Astrocyte (in vitro differentiated cells and primary cell): ENCODE results near the gene SEC22C. TPM values are rescaled to one million over a fixed set of nuclear protein-coding genes. Genes with fewer than 3 reads are reported as not detected.

ENCODE experiments used
- DNase-seq: peaks from one replicate; pipeline ENCODE4 v3.0.0-alpha.2; 2010; ENCODE audit warnings: low read depth
- FAIRE-seq: peaks from 2 replicates; lab custom pipeline; 2011; peaks lifted over from hg19 to GRCh38; lab: Jason Lieb, UNC
- H2AFZ ChIP-seq: 2 replicates; pipeline ENCODE4 v1.6.0; 2012; ENCODE audit warnings: low read depth, low read length, inconsistent platforms
- H3K27ac ChIP-seq: 2 replicates; pipeline ENCODE4 v1.5.1; 2011; ENCODE audit warnings: low read depth, low read length, inconsistent platforms
- H3K27me3 ChIP-seq: 2 replicates; pipeline ENCODE4 v1.6.0; 2011; ENCODE audit warnings: low read length, inconsistent platforms; ENCODE audit not compliant: insufficient read depth
- H3K36me3 ChIP-seq: 2 replicates; pipeline ENCODE4 v1.5.1; 2011; ENCODE audit warnings: low read length, inconsistent platforms; ENCODE audit not compliant: insufficient read depth
- H3K4me1 ChIP-seq: 2 replicates; pipeline ENCODE4 v1.5.1; 2011; ENCODE audit warnings: low read length, inconsistent platforms; ENCODE audit not compliant: insufficient read depth
- H3K4me2 ChIP-seq: 2 replicates; pipeline ENCODE4 v1.6.0; 2012; ENCODE audit warnings: low read length, inconsistent platforms
- H3K4me3 ChIP-seq: 2 replicates; pipeline ENCODE4 v1.5.1; 2011; ENCODE audit warnings: low read depth, mild to moderate bottlenecking, low read length, inconsistent platforms; ENCODE audit not compliant: insufficient read depth
- H3K79me2 ChIP-seq: 2 replicates; pipeline ENCODE4 v1.6.0; 2012; ENCODE audit warnings: mild to moderate bottlenecking, low read length, inconsistent platforms; ENCODE audit not compliant: insufficient read depth
- H3K9ac ChIP-seq: 2 replicates; pipeline ENCODE4 v1.6.0; 2012; ENCODE audit warnings: mild to moderate bottlenecking, low read length, inconsistent platforms
- H3K9me3 ChIP-seq: 2 replicates; pipeline ENCODE4 v1.5.1; 2012; ENCODE audit warnings: low read depth, mild to moderate bottlenecking, low read length, inconsistent platforms; ENCODE audit not compliant: insufficient read depth
- H4K20me1 ChIP-seq: 2 replicates; pipeline ENCODE4 v1.6.0; 2012; ENCODE audit warnings: low read length, inconsistent platforms; ENCODE audit not compliant: insufficient read depth
- H3K27ac Mint-ChIP-seq: one replicate; pipeline ENCODE4 v1.8.0; 2021; ENCODE audit warnings: mild to moderate bottlenecking, mixed read lengths; ENCODE audit not compliant: unreplicated experiment
- H3K27me3 Mint-ChIP-seq: one replicate; pipeline ENCODE4 v1.8.0; 2021; ENCODE audit warnings: low read depth, mixed read lengths; ENCODE audit not compliant: unreplicated experiment
- H3K36me3 Mint-ChIP-seq: one replicate; pipeline ENCODE4 v1.8.0; 2021; ENCODE audit warnings: low read depth, mixed read lengths; ENCODE audit not compliant: unreplicated experiment
- H3K4me1 Mint-ChIP-seq: one replicate; pipeline ENCODE4 v1.8.0; 2021; ENCODE audit warnings: low read depth, mixed read lengths; ENCODE audit not compliant: unreplicated experiment
- H3K4me3 Mint-ChIP-seq: one replicate; pipeline ENCODE4 v1.8.0; 2021; ENCODE audit warnings: mild to moderate bottlenecking, moderate library complexity, mixed read lengths; ENCODE audit not compliant: unreplicated experiment
- H3K9me3 Mint-ChIP-seq: one replicate; pipeline ENCODE4 v1.8.0; 2021; ENCODE audit warnings: mild to moderate bottlenecking, mixed read lengths; ENCODE audit not compliant: unreplicated experiment
- EZH2 ChIP-seq: IDR thresholded peaks from 2 replicates; pipeline ENCODE4 v1.6.1; 2012; ENCODE audit warnings: mild to moderate bottlenecking, low read length, inconsistent platforms; ENCODE audit not compliant: insufficient read depth
- total RNA-seq: library from RNA; stranded (reverse); gene quantifications from 2 replicates; pipeline ENCODE4 v1.2.1, GENCODE V29; 2021
- TF ChIP-seq, protein P1 (sequence below): IDR thresholded peaks from 2 replicates; pipeline ENCODE4 v1.5.1; 2011; ENCODE audit warnings: low read depth, mild to moderate bottlenecking, inconsistent platforms, low read length, moderate library complexity; ENCODE audit not compliant: insufficient read depth

The SEC22C gene
- total RNA-seq, 1 donor from 2014 or later = 37.4 TPM

DNA sequence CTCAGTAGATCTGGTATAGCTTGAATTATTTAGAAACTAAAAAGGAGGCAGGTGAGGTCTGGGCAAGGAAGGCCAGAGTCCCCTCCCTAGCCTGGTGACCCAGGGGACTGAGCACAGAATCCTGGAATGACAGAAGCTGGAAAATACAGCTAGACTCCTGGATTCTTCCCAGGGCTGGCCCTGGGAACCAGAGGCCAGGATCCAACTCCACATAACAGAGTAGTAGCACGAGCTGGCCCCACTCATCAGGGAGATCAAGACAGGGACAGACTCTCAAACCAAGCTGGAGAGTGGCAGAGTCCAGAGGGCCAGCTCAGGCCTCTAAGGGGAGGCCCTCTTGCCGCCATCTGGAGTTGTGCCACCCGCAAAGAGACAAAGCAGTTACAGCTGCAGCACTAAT, 68.6 kb downstream of the SEC22C start:
- Histone ChIP-seq H3K27ac (no peak overlapping the region), H3K36me3 (no peaks in the 10 kb centered on the region), H4K20me1 (no peaks in the 10 kb centered on the region), H3K9me3 (no peaks in the 10 kb centered on the region), H2AFZ (no peak overlapping the region), H3K4me1 (no peaks in the 10 kb centered on the region), H3K4me2 (no peak overlapping the region), H3K79me2 (no peaks in the 10 kb centered on the region), H3K4me3 (no peak overlapping the region), H3K9ac (no peak overlapping the region), H3K27me3 (peaks cover 13% of the 10 kb centered on the region)
- H3K27me3 Mint-ChIP-seq = peaks cover 40% of the 10 kb centered on the region
- DNase-seq (no peak), FAIRE-seq (no peak)
- no peaks in the 10 kb centered on the region for H3K4me1 Mint-ChIP-seq
- no peak for TF ChIP-seq EZH2
- TF ChIP-seq, protein P1, sequence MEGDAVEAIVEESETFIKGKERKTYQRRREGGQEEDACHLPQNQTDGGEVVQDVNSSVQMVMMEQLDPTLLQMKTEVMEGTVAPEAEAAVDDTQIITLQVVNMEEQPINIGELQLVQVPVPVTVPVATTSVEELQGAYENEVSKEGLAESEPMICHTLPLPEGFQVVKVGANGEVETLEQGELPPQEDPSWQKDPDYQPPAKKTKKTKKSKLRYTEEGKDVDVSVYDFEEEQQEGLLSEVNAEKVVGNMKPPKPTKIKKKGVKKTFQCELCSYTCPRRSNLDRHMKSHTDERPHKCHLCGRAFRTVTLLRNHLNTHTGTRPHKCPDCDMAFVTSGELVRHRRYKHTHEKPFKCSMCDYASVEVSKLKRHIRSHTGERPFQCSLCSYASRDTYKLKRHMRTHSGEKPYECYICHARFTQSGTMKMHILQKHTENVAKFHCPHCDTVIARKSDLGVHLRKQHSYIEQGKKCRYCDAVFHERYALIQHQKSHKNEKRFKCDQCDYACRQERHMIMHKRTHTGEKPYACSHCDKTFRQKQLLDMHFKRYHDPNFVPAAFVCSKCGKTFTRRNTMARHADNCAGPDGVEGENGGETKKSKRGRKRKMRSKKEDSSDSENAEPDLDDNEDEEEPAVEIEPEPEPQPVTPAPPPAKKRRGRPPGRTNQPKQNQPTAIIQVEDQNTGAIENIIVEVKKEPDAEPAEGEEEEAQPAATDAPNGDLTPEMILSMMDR = no peak
- H3K27ac Mint-ChIP-seq = no peak overlapping the region
- H3K9me3 Mint-ChIP-seq = peaks cover 3% of the 10 kb centered on the region
- H3K36me3 Mint-ChIP-seq = no peaks in the 10 kb centered on the region
- no peak overlapping the region for H3K4me3 Mint-ChIP-seq

- peaks cover 50% of the 10 kb centered on the region for H3K27me3 Mint-ChIP-seq
- no peaks in the 10 kb centered on the region for H3K79me2 ChIP-seq
- H3K4me1 Mint-ChIP-seq = no peaks in the 10 kb centered on the region
- no peaks in the 10 kb centered on the region for H4K20me1 ChIP-seq
- H3K36me3 ChIP-seq = no peaks in the 10 kb centered on the region
- H3K27ac Mint-ChIP-seq = no peak overlapping the region
- DNase-seq (no peak), FAIRE-seq (no peak)
- H3K9ac ChIP-seq = no peak overlapping the region
- TF ChIP-seq, protein P1 = no peak
- TF ChIP-seq EZH2 = no peak
- no peaks in the 10 kb centered on the region for H3K36me3 Mint-ChIP-seq
- H3K9me3 Mint-ChIP-seq = peaks cover 3% of the 10 kb centered on the region
- no peak overlapping the region for H2AFZ ChIP-seq
- H3K9me3 ChIP-seq = no peaks in the 10 kb centered on the region
- peaks cover 13% of the 10 kb centered on the region for H3K27me3 ChIP-seq
- no peaks in the 10 kb centered on the region for H3K4me1 ChIP-seq
- H3K4me3 ChIP-seq = no peak overlapping the region
- H3K4me3 Mint-ChIP-seq = no peak overlapping the region
- no peak overlapping the region for H3K27ac ChIP-seq
- no peak overlapping the region for H3K4me2 ChIP-seq
Measured at GRCh38 chr3:42511736-42512135, 70.0 kb downstream of the SEC22C start.

DNA sequence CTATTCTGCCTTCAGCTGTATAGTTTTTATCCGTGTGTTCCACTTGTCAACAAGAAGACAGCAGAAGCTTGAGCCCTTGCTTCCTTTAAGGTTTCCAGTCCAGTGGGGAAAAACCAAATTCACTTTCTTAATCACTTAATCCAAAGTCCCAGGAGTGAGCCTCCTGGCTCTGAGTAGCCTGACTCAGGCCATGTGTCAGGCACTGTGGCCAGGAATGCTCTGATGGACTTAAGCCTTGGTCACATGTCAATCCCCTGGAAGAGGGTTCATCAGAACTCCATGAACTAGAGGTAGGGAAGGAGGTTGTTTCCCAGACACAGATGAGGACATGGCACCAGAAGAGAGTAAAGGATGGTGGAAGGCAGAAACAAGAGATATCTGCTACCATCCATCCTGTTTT, 70.6 kb downstream of the SEC22C start:
- Mint-ChIP-seq H3K36me3 (no peaks in the 10 kb centered on the region), H3K27ac (no peak overlapping the region), H3K27me3 (peaks cover 50% of the 10 kb centered on the region), H3K4me1 (no peaks in the 10 kb centered on the region), H3K9me3 (peaks cover 3% of the 10 kb centered on the region), H3K4me3 (no peak overlapping the region)
- Histone ChIP-seq H3K27me3 (peaks cover 13% of the 10 kb centered on the region), H3K4me3 (no peak overlapping the region), H3K9ac (no peak overlapping the region), H3K27ac (no peak overlapping the region), H3K4me2 (no peak overlapping the region), H2AFZ (no peak overlapping the region), H3K79me2 (no peaks in the 10 kb centered on the region), H3K4me1 (no peaks in the 10 kb centered on the region), H3K36me3 (no peaks in the 10 kb centered on the region), H4K20me1 (no peaks in the 10 kb centered on the region), H3K9me3 (no peaks in the 10 kb centered on the region)
- no peak for DNase-seq
- TF ChIP-seq, protein P1 = no peak
- no peak for TF ChIP-seq EZH2
- no peak for FAIRE-seq
